ENCODE measurements around the gene IFI35. TPM values are rescaled to one million over a fixed set of nuclear protein-coding genes. Genes with fewer than 3 reads are reported as not detected.
A peak's percentile ranks its signal among the peaks of the same experiment; 100 is the strongest.

The IFI35 gene
- total and polyA plus RNA-seq, 9 of the 15 experiments (the other 6 are each of a cell fraction or from before 2014, with no cell fraction given), result 4.4 to 13.1 (median 10.2) TPM

DNA sequence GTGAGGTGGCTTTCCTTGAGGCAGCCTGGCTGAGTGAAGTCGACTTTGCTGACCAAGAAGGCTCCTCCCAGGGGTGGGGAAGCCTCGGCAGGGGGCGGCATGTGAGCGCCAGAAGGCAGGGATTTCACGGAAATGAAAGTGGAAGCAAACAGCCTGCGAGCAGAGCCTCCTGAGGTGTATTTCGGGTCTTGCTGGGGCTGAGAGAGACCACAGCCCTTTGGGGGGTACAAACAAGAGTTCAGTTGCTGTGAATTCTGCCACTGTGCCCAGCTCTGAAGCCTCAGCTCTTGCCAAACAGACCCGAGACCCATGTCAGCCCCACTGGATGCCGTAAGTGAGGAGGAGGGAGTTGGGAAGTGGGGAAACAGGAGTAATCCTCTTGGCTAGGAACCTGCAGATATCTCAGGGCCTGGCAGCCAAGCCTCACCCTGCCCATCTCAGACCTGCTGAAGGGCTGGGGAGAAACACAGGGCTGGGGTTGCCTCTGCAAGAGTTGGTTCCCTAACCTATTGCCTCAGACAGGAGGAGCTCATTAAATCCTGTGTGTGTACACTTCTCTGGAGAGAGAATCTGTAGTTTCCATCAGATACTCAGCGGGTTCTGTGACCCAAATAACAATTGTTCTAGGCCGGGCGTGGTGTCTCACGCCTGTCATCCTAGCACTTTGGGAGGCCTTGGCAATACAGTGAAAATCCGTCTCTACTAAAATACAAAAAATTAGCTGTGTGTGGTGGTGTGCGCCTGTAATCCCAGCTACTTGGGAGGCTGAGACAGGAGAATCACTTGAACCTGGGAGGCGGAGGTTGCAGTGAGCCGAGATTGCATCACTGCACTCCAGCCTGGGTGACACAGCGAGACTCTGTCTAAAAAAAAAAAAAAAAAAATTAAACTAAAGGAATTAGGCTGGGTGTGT lies at the start of gene IFI35 (continued):
- TF ChIP-seq CHD4 (IDR thresholded peaks at IDR 0.05; ENCODE audit: insufficient read depth, insufficient replicate concordance, low read depth, low read length, poor library complexity, severe bottlenecking), result no peak
- no peak for TF ChIP-seq HDGF (IDR thresholded peaks at IDR 0.05)
- 0 out of 2 replicates have a peak, but pooled peaks have one; percentile 48 for TF ChIP-seq ADNP (tag; IDR thresholded peaks at IDR 0.05)
- TF ChIP-seq, protein P1, sequence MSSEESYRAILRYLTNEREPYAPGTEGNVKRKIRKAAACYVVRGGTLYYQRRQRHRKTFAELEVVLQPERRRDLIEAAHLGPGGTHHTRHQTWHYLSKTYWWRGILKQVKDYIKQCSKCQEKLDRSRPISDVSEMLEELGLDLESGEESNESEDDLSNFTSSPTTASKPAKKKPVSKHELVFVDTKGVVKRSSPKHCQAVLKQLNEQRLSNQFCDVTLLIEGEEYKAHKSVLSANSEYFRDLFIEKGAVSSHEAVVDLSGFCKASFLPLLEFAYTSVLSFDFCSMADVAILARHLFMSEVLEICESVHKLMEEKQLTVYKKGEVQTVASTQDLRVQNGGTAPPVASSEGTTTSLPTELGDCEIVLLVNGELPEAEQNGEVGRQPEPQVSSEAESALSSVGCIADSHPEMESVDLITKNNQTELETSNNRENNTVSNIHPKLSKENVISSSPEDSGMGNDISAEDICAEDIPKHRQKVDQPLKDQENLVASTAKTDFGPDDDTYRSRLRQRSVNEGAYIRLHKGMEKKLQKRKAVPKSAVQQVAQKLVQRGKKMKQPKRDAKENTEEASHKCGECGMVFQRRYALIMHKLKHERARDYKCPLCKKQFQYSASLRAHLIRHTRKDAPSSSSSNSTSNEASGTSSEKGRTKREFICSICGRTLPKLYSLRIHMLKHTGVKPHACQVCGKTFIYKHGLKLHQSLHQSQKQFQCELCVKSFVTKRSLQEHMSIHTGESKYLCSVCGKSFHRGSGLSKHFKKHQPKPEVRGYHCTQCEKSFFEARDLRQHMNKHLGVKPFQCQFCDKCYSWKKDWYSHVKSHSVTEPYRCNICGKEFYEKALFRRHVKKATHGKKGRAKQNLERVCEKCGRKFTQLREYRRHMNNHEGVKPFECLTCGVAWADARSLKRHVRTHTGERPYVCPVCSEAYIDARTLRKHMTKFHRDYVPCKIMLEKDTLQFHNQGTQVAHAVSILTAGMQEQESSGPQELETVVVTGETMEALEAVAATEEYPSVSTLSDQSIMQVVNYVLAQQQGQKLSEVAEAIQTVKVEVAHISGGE (CRISPR knock-in tag; IDR thresholded peaks at IDR 0.05), result no peak
- TF ChIP-seq, protein P2, sequence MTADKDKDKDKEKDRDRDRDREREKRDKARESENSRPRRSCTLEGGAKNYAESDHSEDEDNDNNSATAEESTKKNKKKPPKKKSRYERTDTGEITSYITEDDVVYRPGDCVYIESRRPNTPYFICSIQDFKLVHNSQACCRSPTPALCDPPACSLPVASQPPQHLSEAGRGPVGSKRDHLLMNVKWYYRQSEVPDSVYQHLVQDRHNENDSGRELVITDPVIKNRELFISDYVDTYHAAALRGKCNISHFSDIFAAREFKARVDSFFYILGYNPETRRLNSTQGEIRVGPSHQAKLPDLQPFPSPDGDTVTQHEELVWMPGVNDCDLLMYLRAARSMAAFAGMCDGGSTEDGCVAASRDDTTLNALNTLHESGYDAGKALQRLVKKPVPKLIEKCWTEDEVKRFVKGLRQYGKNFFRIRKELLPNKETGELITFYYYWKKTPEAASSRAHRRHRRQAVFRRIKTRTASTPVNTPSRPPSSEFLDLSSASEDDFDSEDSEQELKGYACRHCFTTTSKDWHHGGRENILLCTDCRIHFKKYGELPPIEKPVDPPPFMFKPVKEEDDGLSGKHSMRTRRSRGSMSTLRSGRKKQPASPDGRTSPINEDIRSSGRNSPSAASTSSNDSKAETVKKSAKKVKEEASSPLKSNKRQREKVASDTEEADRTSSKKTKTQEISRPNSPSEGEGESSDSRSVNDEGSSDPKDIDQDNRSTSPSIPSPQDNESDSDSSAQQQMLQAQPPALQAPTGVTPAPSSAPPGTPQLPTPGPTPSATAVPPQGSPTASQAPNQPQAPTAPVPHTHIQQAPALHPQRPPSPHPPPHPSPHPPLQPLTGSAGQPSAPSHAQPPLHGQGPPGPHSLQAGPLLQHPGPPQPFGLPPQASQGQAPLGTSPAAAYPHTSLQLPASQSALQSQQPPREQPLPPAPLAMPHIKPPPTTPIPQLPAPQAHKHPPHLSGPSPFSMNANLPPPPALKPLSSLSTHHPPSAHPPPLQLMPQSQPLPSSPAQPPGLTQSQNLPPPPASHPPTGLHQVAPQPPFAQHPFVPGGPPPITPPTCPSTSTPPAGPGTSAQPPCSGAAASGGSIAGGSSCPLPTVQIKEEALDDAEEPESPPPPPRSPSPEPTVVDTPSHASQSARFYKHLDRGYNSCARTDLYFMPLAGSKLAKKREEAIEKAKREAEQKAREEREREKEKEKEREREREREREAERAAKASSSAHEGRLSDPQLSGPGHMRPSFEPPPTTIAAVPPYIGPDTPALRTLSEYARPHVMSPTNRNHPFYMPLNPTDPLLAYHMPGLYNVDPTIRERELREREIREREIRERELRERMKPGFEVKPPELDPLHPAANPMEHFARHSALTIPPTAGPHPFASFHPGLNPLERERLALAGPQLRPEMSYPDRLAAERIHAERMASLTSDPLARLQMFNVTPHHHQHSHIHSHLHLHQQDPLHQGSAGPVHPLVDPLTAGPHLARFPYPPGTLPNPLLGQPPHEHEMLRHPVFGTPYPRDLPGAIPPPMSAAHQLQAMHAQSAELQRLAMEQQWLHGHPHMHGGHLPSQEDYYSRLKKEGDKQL (CRISPR knock-in tag; IDR thresholded peaks at IDR 0.05; ENCODE audit: borderline replicate concordance), result no peak
- TF ChIP-seq, protein P3, sequence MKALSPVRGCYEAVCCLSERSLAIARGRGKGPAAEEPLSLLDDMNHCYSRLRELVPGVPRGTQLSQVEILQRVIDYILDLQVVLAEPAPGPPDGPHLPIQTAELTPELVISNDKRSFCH (CRISPR knock-in tag; IDR thresholded peaks at IDR 0.05), result no peak
- TF ChIP-seq, protein P3 (tag; IDR thresholded peaks at IDR 0.05), result no peak
- no peak for TF ChIP-seq KAT2B (IDR thresholded peaks at IDR 0.05; ENCODE audit: low read depth, low read length)
- no peak for TF ChIP-seq MCM3 (IDR thresholded peaks at IDR 0.05)
- TF ChIP-seq, protein P4, sequence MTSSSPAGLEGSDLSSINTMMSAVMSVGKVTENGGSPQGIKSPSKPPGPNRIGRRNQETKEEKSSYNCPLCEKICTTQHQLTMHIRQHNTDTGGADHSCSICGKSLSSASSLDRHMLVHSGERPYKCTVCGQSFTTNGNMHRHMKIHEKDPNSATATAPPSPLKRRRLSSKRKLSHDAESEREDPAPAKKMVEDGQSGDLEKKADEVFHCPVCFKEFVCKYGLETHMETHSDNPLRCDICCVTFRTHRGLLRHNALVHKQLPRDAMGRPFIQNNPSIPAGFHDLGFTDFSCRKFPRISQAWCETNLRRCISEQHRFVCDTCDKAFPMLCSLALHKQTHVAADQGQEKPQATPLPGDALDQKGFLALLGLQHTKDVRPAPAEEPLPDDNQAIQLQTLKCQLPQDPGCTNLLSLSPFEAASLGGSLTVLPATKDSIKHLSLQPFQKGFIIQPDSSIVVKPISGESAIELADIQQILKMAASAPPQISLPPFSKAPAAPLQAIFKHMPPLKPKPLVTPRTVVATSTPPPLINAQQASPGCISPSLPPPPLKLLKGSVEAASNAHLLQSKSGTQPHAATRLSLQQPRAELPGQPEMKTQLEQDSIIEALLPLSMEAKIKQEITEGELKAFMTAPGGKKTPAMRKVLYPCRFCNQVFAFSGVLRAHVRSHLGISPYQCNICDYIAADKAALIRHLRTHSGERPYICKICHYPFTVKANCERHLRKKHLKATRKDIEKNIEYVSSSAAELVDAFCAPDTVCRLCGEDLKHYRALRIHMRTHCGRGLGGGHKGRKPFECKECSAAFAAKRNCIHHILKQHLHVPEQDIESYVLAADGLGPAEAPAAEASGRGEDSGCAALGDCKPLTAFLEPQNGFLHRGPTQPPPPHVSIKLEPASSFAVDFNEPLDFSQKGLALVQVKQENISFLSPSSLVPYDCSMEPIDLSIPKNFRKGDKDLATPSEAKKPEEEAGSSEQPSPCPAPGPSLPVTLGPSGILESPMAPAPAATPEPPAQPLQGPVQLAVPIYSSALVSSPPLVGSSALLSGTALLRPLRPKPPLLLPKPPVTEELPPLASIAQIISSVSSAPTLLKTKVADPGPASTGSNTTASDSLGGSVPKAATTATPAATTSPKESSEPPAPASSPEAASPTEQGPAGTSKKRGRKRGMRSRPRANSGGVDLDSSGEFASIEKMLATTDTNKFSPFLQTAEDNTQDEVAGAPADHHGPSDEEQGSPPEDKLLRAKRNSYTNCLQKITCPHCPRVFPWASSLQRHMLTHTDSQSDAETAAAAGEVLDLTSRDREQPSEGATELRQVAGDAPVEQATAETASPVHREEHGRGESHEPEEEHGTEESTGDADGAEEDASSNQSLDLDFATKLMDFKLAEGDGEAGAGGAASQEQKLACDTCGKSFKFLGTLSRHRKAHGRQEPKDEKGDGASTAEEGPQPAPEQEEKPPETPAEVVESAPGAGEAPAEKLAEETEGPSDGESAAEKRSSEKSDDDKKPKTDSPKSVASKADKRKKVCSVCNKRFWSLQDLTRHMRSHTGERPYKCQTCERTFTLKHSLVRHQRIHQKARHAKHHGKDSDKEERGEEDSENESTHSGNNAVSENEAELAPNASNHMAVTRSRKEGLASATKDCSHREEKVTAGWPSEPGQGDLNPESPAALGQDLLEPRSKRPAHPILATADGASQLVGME (CRISPR knock-in tag; IDR thresholded peaks at IDR 0.05), result no peak
